Left ventricle myocardium inferior (tissue), 1 donor: ENCODE results near the gene LIMK1. TPM values are rescaled to one million over a fixed set of nuclear protein-coding genes. Genes with fewer than 3 reads are reported as not detected.

Experiments used
- DNase-seq: peaks from one replicate; pipeline ENCODE4 v3.0.0-alpha.2; 2020
- H3K27ac ChIP-seq: fragments of 200-600 bp; replicated peaks from 2 replicates; pipeline ENCODE4 v1.8.0; 2021
- H3K27me3 ChIP-seq: fragments of 200-600 bp; 2 replicates; pipeline ENCODE4 v1.8.0; 2021; ENCODE audit warnings: low read depth
- H3K36me3 ChIP-seq: fragments of 200-600 bp; 2 replicates; pipeline ENCODE4 v1.8.0; 2021
- H3K4me1 ChIP-seq: fragments of 200-600 bp; 2 replicates; pipeline ENCODE4 v1.8.0; 2021
- H3K4me3 ChIP-seq: fragments of 200-600 bp; 2 replicates; pipeline ENCODE4 v1.8.0; 2021; ENCODE audit warnings: mild to moderate bottlenecking, moderate library complexity
- H3K9me3 ChIP-seq: fragments of 200-600 bp; replicated peaks from 2 replicates; pipeline ENCODE4 v1.8.0; 2021
- intact Hi-C: fragments of 100-400 bp; cut with micrococcal nuclease; formaldehyde crosslinking; loops from one replicate; pipeline ENCODE4 v1.11.0; 2022
- total RNA-seq: library from RNA; stranded (reverse); fragmentation: NEBNext Ultra II Directional; extraction: Animal tissue kit (Norgen Biotek cat#: 25700); gene quantifications from one replicate; pipeline ENCODE4 v1.2.1, GENCODE V29; 2021
- TF ChIP-seq, protein P1 (sequence below): fragments of 200-600 bp; IDR thresholded peaks from 2 replicates; pipeline ENCODE4 v1.8.0; 2021; ENCODE audit warnings: antibody characterized with exemption, mild to moderate bottlenecking, borderline replicate concordance
- donor health status: DM: no; HTN: yes; CAD: no; lungs with severe emphysema.

The LIMK1 gene
- total RNA-seq, 1 donor from 2014 or later, result 10.1 TPM

DNA sequence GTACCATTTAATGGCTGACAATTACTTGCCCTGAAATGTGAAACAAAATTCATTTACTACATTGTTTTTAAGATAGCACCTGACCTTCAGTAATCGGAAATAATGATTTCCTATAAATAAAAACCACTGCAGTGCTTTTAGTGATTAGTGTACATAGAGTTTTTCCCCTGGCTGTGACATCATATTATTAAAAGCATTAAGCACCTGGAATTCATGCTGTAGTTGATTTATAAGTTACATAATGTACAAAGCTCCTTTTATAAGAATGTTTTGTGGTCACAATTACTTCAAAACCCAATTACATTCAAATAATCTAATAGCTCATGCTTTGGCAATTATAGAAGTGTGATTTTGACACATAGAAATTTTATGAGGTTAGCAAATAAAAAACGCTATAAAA lies 46.3 kb downstream of the LIMK1 start:
- TF ChIP-seq, protein P1, sequence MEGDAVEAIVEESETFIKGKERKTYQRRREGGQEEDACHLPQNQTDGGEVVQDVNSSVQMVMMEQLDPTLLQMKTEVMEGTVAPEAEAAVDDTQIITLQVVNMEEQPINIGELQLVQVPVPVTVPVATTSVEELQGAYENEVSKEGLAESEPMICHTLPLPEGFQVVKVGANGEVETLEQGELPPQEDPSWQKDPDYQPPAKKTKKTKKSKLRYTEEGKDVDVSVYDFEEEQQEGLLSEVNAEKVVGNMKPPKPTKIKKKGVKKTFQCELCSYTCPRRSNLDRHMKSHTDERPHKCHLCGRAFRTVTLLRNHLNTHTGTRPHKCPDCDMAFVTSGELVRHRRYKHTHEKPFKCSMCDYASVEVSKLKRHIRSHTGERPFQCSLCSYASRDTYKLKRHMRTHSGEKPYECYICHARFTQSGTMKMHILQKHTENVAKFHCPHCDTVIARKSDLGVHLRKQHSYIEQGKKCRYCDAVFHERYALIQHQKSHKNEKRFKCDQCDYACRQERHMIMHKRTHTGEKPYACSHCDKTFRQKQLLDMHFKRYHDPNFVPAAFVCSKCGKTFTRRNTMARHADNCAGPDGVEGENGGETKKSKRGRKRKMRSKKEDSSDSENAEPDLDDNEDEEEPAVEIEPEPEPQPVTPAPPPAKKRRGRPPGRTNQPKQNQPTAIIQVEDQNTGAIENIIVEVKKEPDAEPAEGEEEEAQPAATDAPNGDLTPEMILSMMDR, result no peak
- H3K4me3 ChIP-seq, result no peak overlapping the region
- H3K27me3 ChIP-seq, result no peaks in the 10 kb centered on the region
- DNase-seq, result no peak
- H3K9me3 ChIP-seq, result no peaks in the 10 kb centered on the region
- intact Hi-C loops, result no loop called here
- no peaks in the 10 kb centered on the region for H3K4me1 ChIP-seq
- H3K27ac ChIP-seq, result no peak overlapping the region
- no peaks in the 10 kb centered on the region for H3K36me3 ChIP-seq

DNA sequence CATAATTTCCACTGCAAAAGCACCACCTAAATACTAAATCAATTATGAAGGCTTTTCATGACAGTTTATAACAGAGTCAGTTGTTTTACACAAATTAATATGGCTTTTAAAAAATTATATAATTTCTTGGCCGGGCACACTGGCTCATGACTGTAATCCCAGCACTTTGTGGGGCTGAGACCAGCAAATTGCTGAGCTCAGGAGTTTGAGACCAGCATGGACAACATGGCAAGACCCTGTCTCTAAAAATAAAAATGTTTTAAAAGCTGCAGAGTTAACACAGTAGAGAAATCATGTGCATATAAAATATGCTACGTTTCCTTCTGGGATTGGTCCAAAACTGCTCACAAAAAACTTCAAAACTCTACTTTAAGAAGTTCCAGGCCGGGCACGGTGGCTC lies 46.9 kb downstream of the LIMK1 start:
- TF ChIP-seq, protein P1, result no peak
- Histone ChIP-seq H3K27ac (no peak overlapping the region), H3K9me3 (no peaks in the 10 kb centered on the region), H3K4me3 (no peak overlapping the region), H3K4me1 (no peaks in the 10 kb centered on the region), H3K36me3 (no peaks in the 10 kb centered on the region), H3K27me3 (no peaks in the 10 kb centered on the region)
- intact Hi-C loops, result no loop called here
- no peak for DNase-seq

DNA sequence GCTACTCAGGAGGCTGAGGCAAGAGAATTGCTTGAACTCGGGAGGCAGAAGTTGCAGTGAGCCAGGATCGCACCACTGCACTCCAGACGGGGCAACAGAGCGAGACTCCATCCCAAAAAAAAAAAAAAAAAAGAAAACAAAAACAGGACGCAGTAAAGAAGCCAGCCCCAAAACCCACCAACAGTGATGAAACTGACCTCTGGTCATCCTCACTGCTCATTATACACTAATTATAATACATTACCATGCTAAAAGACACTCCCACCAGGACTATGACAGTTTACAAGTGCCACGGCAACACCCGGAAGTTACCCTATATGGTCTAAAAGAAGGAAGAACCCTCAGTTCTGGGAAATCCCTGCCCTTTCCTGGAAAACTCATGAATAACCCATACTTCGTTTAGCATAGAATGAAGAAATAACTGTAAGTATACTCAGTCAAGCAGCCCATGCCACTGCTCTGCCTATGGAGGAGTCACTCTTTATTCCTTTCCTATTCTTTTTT lies 50.6 kb downstream of the LIMK1 start:
- H3K27me3 ChIP-seq, result no peaks in the 10 kb centered on the region
- no peak overlapping the region for H3K27ac ChIP-seq
- no peaks in the 10 kb centered on the region for H3K9me3 ChIP-seq
- TF ChIP-seq, protein P1, result no peak
- intact Hi-C loops, result no loop called here
- no peaks in the 10 kb centered on the region for H3K36me3 ChIP-seq
- no peak for DNase-seq
- no peak overlapping the region for H3K4me3 ChIP-seq
- H3K4me1 ChIP-seq, result peaks cover 2% of the 10 kb centered on the region

DNA sequence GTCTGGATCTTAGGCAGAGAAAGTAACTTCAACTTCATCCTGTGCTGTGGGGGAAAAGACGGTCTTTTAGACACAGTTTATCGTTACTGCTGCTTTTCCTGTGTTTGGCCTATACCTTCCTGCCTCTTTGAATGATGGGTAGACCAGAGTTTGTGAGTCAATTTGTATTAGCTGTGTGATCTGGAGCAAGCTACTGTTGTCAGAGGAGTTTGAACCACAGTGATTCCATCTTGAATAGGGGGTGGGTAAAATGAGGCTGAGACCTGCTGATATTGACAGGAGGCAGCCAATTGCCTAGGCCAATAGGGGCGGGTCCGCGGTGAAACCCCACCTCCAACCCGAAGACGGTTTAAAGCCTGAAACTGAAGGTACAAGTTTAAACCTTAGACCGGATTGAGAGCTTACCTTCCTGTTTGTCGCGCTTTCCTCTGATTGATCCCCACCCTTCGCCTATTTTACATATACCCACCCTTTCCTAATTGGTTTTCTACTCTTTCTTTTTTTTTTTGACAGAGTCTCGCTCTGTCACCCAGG lies 54.8 kb downstream of the LIMK1 start:
- intact Hi-C loops, result no loop called here
- TF ChIP-seq, protein P1, result no peak

DNA sequence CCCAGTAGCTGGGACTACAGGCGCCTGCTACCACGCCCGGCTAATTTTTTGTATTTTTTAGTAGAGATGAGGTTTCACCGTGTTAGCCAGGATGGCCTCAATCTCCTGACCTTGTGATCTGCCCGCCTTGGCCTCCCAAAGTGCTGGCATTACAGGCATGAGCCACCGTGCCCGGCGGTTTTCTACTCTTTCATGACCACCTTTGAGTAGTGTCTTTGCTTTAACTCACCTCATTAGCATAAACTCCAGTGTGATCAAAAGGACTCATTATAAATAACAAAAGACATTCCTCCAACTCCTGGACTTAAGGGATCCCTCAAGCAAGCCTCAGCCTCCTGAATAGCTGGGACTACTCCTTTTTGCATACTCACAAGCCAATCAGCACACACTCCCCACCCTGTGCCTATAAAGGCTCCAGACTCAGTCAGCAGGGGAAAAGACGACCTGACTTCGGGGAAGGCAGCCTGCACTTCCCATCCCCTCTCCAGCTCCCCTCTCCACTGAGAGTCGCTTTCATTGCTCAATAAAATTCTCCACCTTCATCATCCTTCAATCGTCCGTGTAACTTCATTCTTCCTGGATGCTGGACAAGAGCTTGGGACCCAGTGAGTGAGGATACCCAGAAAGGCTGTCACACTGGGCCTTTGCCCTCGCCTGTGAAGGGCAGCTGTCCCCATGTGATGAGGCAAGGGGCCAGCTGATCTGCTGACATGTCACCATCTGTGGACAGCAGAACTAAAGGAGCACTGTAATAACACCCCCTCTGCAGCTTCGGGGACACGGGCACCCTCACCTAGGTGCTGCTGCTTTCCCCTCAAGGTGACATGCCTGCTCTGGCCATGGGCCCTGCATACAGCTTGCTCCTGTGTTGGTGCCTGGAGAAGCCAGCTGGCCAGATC lies 55.6 kb downstream of the LIMK1 start:
- no peak overlapping the region for H3K27ac ChIP-seq
- no peak overlapping the region for H3K4me3 ChIP-seq
- peak; percentile 42 for DNase-seq
- TF ChIP-seq, protein P1, result no peak
- peaks cover 8% of the 10 kb centered on the region for H3K4me1 ChIP-seq
- H3K36me3 ChIP-seq, result no peaks in the 10 kb centered on the region
- intact Hi-C loops, result no loop called here
- H3K27me3 ChIP-seq, result no peaks in the 10 kb centered on the region
- no peaks in the 10 kb centered on the region for H3K9me3 ChIP-seq

More for the DNA sequence above, 54.8 kb downstream of the LIMK1 start:
- H3K4me3 ChIP-seq, result no peak overlapping the region
- H3K27ac ChIP-seq, result no peak overlapping the region
- H3K27me3 ChIP-seq, result no peaks in the 10 kb centered on the region
- peaks cover 8% of the 10 kb centered on the region for H3K4me1 ChIP-seq
- no peak for DNase-seq
- no peaks in the 10 kb centered on the region for H3K9me3 ChIP-seq
- no peaks in the 10 kb centered on the region for H3K36me3 ChIP-seq
